Glutamatergic neuron (in vitro differentiated cells): Measurements from ENCODE around the gene SLC34A3. TPM values are rescaled to one million over a fixed set of nuclear protein-coding genes. Genes with fewer than 3 reads are reported as not detected.

Source experiments
- DNase-seq: peaks from one replicate; pipeline ENCODE4 v3.0.0; 2022
- H3K27ac Mint-ChIP-seq: one replicate; pipeline ENCODE4 v1.8.0; 2020; ENCODE audit warnings: mild to moderate bottlenecking, mixed read lengths, inconsistent platforms; ENCODE audit not compliant: unreplicated experiment
- H3K27me3 Mint-ChIP-seq: one replicate; pipeline ENCODE4 v1.8.0; 2020; ENCODE audit warnings: mild to moderate bottlenecking, moderate library complexity, mixed read lengths, inconsistent platforms; ENCODE audit not compliant: unreplicated experiment
- H3K36me3 Mint-ChIP-seq: one replicate; pipeline ENCODE4 v1.8.0; 2020; ENCODE audit warnings: mild to moderate bottlenecking, mixed read lengths, inconsistent platforms; ENCODE audit not compliant: unreplicated experiment
- H3K4me1 Mint-ChIP-seq: one replicate; pipeline ENCODE4 v1.8.0; 2020; ENCODE audit warnings: mild to moderate bottlenecking, low read depth, mixed read lengths, inconsistent platforms; ENCODE audit not compliant: unreplicated experiment
- H3K4me3 Mint-ChIP-seq: one replicate; pipeline ENCODE4 v1.8.0; 2020; ENCODE audit warnings: mild to moderate bottlenecking, mixed read lengths, inconsistent platforms; ENCODE audit not compliant: unreplicated experiment
- H3K9me3 Mint-ChIP-seq: one replicate; pipeline ENCODE4 v1.8.0; 2020; ENCODE audit warnings: mild to moderate bottlenecking, moderate library complexity, mixed read lengths, inconsistent platforms; ENCODE audit not compliant: unreplicated experiment
- total RNA-seq: library from RNA; stranded (reverse); fragmentation: NEBNext Ultra II Directional; extraction: Animal tissue kit (Norgen Biotek cat#: 25700); gene quantifications from one replicate; pipeline ENCODE4 v1.2.1, GENCODE V29; 2021; ENCODE audit not compliant: unreplicated experiment
- TF ChIP-seq, protein P1 (sequence below): fragments of 200-600 bp; sonication (generic); IDR thresholded peaks from one replicate; pipeline ENCODE4 v1.5.0; 2021; ENCODE audit not compliant: partially characterized antibody, unreplicated experiment

SLC34A3 gene
- total RNA-seq, 1 donor from 2014 or later: not detected

DNA sequence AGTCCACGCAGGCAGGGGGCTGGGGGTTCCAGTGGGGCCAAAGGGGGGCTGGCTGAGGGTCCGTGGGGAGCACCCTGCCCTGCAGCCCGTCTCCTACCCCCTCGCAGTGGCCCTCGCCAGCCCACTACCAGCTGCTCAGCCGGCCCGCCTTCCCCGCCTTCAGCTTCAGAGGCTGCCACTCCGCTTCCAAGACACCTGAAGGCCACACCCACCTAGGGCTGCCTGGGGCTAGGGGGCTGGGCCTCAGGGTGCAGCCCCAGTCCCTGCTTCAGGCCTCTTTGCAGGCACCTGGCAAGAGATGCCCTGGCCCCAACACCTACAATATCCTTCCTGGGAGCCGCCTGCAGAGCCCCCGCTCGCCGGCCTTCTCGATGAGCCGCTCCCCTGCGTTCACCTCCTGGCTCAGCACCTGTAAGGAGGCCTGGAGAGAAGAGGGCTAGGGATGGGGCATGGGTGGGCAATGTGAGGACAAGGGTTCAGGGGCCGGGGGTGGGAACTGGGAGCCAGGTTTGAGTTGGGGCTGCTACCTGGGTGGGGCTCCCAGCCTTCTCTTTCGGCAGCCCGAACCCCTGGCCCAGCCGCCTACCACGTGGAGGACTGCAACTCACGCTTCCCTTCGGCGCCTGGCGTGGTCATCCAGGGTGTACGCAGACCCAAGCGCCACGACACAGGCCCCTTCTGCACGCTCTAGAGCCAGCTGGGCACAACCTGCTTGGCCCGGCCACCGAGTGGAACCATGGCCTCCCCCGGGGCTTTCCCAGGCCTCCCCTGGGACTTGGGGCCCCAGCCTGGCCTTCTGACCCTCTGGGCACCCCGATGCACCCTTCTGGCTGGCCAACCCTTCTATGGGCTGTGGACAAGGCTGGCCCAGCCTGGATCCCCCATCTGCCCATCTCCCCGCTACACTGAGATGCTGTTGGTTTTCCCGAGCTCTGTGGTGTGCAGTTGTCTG, 22.1 kb downstream of the SLC34A3 start:
- Mint-ChIP-seq H3K27ac (no peak overlapping the region), H3K9me3 (peaks cover 5% of the 10 kb centered on the region), H3K4me3 (no peak overlapping the region), H3K36me3 (no peaks in the 10 kb centered on the region), H3K27me3 (peaks cover 2% of the 10 kb centered on the region), H3K4me1 (peaks cover 1% of the 10 kb centered on the region)
- no peak for DNase-seq
- TF ChIP-seq, protein P1, sequence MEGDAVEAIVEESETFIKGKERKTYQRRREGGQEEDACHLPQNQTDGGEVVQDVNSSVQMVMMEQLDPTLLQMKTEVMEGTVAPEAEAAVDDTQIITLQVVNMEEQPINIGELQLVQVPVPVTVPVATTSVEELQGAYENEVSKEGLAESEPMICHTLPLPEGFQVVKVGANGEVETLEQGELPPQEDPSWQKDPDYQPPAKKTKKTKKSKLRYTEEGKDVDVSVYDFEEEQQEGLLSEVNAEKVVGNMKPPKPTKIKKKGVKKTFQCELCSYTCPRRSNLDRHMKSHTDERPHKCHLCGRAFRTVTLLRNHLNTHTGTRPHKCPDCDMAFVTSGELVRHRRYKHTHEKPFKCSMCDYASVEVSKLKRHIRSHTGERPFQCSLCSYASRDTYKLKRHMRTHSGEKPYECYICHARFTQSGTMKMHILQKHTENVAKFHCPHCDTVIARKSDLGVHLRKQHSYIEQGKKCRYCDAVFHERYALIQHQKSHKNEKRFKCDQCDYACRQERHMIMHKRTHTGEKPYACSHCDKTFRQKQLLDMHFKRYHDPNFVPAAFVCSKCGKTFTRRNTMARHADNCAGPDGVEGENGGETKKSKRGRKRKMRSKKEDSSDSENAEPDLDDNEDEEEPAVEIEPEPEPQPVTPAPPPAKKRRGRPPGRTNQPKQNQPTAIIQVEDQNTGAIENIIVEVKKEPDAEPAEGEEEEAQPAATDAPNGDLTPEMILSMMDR: no peak

DNA sequence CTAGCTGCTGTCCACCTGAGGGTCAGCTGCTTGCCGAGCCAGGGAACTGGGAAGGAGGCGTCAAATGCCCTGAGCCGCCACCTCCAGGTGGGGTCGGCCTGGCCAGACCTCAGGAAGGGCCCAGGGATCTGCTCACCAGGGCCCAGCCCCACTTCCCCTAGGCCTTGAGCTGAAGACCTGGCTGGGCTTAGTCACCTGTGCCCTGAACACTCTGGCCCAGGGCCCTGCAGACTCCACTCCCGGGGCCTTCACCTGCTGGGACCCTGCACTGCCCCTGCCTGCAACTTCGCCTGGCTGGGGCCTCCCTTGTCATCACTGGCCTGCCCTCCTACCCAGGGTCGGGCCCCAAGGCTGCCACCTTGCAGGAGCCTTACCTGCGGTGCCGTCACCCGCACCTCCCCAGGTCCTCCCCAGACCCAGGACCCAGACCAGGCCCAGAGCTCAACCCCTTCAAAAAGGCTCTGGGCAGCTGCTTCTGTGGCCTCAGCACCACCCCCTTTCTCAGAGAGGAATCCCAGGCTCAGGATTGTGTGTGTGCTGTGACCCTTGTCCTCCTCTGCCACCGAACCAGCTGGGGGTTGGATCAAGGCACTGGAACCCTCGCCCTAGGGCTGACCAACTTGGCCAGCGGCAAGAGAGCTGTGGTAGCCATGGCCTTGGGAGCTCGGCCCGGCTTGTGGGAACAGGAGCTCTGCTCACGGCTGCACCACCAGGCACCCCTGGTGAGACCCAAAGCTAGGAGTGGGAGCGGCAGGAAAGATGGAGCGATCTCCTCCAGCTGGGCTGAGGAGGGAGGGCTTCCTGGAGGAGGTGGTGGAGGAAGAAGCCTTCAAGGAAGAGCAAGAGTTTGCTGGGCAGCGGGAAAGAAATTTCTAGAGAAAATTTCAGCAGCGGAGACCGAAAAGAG, 23.3 kb downstream of the SLC34A3 start:
- Mint-ChIP-seq H3K27me3 (peaks cover 2% of the 10 kb centered on the region), H3K4me3 (peak overlapping the region; percentile 92), H3K36me3 (no peaks in the 10 kb centered on the region), H3K27ac (peak overlapping the region; percentile 68), H3K4me1 (peaks cover 1% of the 10 kb centered on the region), H3K9me3 (peaks cover 5% of the 10 kb centered on the region)
- TF ChIP-seq, protein P1: no peak
- DNase-seq: no peak

DNA sequence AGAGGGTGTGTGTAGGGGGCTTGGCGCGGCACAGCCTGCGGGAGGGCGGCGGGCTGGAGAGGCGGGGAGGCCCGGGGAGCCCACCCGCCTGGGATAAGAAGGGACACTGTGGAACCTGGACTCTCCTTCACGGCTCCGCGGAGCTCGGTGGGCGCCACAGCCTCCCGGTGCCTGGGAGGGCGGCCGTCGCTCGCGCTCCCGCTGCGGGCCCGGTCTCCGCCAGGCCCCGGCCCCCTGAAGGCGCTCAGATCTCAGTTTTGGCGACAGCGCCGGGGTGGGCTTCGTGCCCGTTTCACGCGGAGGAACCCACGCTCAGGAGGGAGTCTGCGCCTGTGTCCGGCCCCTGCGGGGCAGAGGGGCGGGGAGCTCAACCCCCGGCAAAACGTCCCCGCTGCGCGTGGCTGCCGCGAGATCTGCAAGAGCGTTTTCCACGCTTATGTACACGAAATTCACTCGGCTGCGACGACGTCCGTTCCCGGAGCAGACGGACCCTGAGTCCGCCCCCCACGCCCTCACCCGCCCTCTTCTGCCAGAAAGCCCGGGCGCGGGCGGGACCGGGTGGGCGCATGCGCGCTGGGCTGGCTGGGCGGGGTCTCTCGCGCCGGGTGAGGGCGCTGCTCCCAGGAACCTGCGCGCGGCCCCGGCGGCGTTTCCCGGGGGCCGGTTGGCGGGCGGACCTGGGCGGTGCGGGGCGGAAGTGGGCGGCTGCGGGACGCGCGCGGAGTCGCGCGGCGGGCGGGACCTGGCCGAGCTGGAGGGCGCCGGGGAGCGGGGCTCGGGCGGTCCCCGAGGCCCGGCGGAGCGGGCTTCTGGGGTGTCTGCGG, 24.1 kb downstream of the SLC34A3 start, which contains the start of gene NELFB:
Gene NELFB (plus strand): TSS at position 704 of the 824 bp plus-strand sequence.
- Mint-ChIP-seq H3K4me3 (peak within 1 kb of the TSS; percentile 92), H3K27me3 (peaks cover 2% of the 10 kb centered on the region), H3K36me3 (no peaks in the 10 kb centered on the region), H3K4me1 (peaks cover 1% of the 10 kb centered on the region), H3K9me3 (peaks cover 5% of the 10 kb centered on the region), H3K27ac (peak within 1 kb of the TSS; percentile 68)
- TF ChIP-seq, protein P1: no peak
- DNase-seq: peak; percentile 98

DNA sequence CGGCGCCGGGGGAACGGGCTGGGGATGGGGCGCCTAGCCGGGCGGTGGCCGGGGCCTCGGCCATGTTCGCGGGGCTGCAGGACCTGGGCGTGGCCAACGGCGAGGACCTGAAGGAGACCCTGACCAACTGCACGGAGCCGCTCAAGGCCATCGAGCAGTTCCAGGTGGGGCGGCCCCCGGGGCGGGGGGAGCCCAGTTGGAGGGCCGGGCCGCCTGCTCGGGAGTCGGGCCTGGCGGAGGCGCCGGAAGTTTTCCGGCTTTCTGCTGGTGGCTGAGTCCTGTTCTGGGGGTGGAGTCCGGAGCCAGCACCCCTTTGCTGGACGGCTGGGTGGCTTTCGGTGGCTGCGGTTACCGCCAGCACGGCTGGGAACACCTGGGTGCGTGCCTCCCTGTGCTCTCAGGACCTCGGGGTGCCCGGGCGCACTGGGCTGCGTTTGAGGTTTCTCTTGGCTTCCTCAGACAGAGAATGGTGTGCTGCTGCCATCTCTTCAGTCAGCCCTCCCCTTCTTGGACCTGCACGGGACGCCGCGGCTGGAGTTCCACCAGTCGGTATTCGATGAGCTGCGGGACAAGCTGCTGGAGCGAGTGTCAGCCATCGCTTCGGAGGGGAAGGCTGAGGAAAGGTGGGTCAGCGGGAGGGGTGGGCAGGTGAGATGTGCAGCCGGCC, 24.9 kb downstream of the SLC34A3 start:
- DNase-seq: no peak
- peaks cover 1% of the 10 kb centered on the region for H3K4me1 Mint-ChIP-seq
- H3K27me3 Mint-ChIP-seq: peaks cover 2% of the 10 kb centered on the region
- peaks cover 5% of the 10 kb centered on the region for H3K9me3 Mint-ChIP-seq
- H3K4me3 Mint-ChIP-seq: peak overlapping the region; percentile 84
- TF ChIP-seq, protein P1: no peak
- no peak overlapping the region for H3K27ac Mint-ChIP-seq
- H3K36me3 Mint-ChIP-seq: no peaks in the 10 kb centered on the region
